Ovary (tissue), 3 donors: ENCODE results near the gene COL23A1.

Experiments
- CTCF ChIP-seq, 3 donors: fragments of 450-650 bp in 2 of 3; fragments of 200-600 bp in 1 of 3; IDR thresholded peaks; one replicate each; pipeline versions ENCODE4 v1.5.1 to v1.8.0; 2016 to 2022; ENCODE audit warnings: antibody characterized with exemption in 3 of 3, mild to moderate bottlenecking in 1 of 3
- POLR2A ChIP-seq: fragments of 450-650 bp; IDR thresholded peaks from one replicate; pipeline ENCODE4 v1.6.1; 2017; ENCODE audit warnings: antibody characterized with exemption, mild to moderate bottlenecking, moderate library complexity
- donor health status: DM: no; HTN: no; CAD: no.

- no peak for TF ChIP-seq CTCF (IDR thresholded peaks at IDR 0.05)
- TF ChIP-seq POLR2A, result no peak
These were observed 34.4 kb downstream of the COL23A1 start for GRCh38 chr5:178555771-178556211.
